Karpas-422 (cell line): ENCODE results near the gene BUB1. TPM values are rescaled to one million over a fixed set of nuclear protein-coding genes. Genes with fewer than 3 reads are reported as not detected.
"Not testable (repeated sequence)": the region's sequence is repeated elsewhere in the genome, so short reads cannot be mapped to it uniquely, and the experiment has no call there.

Experiments used
- DNase-seq: peaks from one replicate; pipeline ENCODE4 v3.0.0-alpha.2; 2015
- H2AFZ ChIP-seq: fragments of 200-600 bp; sonication (generic); 2 replicates; pipeline ENCODE4 v1.6.1; 2014; ENCODE audit warnings: antibody characterized with exemption, low read length, mixed read lengths
- H3K27ac ChIP-seq: fragments of 200-600 bp; sonication (generic); 2 replicates; pipeline ENCODE4 v1.5.1; 2014; ENCODE audit warnings: mild to moderate bottlenecking, low read length, moderate library complexity
- H3K27me3 ChIP-seq: fragments of 200-600 bp; sonication (generic); 2 replicates; pipeline ENCODE4 v1.6.1; 2014; ENCODE audit warnings: low read length, mixed read lengths
- H3K36me3 ChIP-seq: fragments of 200-600 bp; sonication (generic); 2 replicates; pipeline ENCODE4 v1.6.1; 2014; ENCODE audit warnings: low read length, mixed read lengths; ENCODE audit not compliant: insufficient read depth
- H3K4me1 ChIP-seq: fragments of 200-600 bp; sonication (generic); 2 replicates; pipeline ENCODE4 v1.6.1; 2014; ENCODE audit warnings: mild to moderate bottlenecking, low read length, mixed read lengths
- H3K4me2 ChIP-seq: fragments of 200-600 bp; sonication (generic); 2 replicates; pipeline ENCODE4 v1.6.1; 2014; ENCODE audit warnings: low read length, low read depth, mild to moderate bottlenecking; ENCODE audit not compliant: poor library complexity, severe bottlenecking
- H3K4me3 ChIP-seq: fragments of 200-600 bp; sonication (generic); 2 replicates; pipeline ENCODE4 v1.5.1; 2014; ENCODE audit warnings: mild to moderate bottlenecking, antibody characterized with exemption, low read length, mixed read lengths
- H3K79me2 ChIP-seq: fragments of 200-600 bp; sonication (generic); 2 replicates; pipeline ENCODE4 v1.6.1; 2014; ENCODE audit warnings: mild to moderate bottlenecking, low read length, mixed read lengths
- H3K9ac ChIP-seq: fragments of 200-600 bp; sonication (generic); 2 replicates; pipeline ENCODE4 v1.6.0; 2014; ENCODE audit warnings: low read length
- H3K9me2 ChIP-seq: fragments of 200-600 bp; sonication (generic), shearing (Covaris generic); replicated peaks from 2 replicates; pipeline ENCODE4 v1.6.0; 2014; ENCODE audit warnings: mild to moderate bottlenecking, low read length, moderate library complexity; ENCODE audit not compliant: insufficient read depth
- H3K9me3 ChIP-seq: fragments of 300-700, 200-600 bp; sonication (generic); 2 replicates; pipeline ENCODE4 v1.6.1; 2014; ENCODE audit warnings: low read length, mixed read lengths
- H4K20me1 ChIP-seq: fragments of 200-600 bp; sonication (generic); 2 replicates; pipeline ENCODE4 v1.6.1; 2014; ENCODE audit warnings: mild to moderate bottlenecking, antibody characterized with exemption, low read length, low read depth; ENCODE audit not compliant: insufficient read depth
- total RNA-seq: library from RNA; depleted of rRNA; stranded (reverse); fragments of >200 nt; shearing (Covaris generic); gene quantifications from 2 replicates; pipeline ENCODE4 v1.2.3, GENCODE V29; 2014; ENCODE audit warnings: low replicate concordance

Gene BUB1
- total RNA-seq, 1 experiment from 2014 or later, result 60.9 TPM

DNA sequence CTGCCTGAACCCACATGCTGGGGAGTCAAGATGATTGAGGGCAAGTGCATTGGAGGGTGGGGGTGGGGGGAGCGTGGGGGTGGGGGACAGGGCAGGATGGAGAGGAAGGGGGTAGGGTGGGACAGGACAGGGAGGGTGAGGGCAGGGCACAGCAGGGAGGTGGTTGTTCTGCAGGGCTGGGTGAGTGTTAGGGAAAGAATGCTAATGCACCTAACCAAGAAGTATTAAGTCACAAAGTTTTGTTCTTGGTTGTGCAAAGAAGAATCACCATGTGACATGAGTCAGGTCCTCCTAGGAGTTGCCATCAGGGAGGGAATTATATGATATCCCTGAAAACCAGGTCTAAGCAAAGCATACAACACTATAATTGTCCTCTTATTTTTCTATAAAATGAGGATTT is 63.9 kb downstream of the BUB1 start:
- not testable (repeated sequence) for H3K4me2 ChIP-seq, DNase-seq, H3K9ac ChIP-seq, H3K9me3 ChIP-seq, H2AFZ ChIP-seq, H3K9me2 ChIP-seq, H4K20me1 ChIP-seq, H3K36me3 ChIP-seq, H3K4me1 ChIP-seq, H3K4me3 ChIP-seq, H3K27ac ChIP-seq, H3K27me3 ChIP-seq, H3K79me2 ChIP-seq

DNA sequence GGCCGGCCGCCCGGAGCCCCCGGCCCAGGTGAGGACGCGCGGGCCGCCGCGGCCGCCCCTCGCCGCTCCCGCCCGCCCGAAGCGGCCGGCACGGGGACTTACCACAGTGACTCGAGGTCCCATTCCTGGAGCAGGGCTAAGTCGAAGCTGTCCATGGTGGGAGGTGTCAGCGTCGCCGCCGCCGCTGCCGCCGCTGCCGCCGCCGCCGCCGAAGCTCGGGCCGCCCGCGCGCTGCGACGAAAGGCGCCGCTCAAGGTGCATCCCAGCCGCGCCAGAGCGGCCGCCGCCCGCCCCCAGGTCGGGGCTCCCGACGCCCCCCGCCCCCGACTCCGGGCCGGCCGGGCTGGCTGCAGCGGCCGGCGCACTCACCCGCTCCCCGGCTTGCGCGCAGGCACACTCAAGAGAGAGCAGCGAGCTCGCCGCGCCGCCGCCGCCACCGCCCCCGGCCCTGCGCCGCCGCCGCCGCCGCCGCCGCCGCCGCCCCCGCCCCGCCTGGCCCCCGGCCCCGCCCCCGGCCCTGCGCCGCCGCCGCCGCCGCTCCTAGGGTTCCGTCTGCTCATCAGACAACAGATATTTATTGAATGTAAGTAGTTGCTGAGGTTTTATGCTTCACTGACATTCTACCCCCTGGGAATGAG is 67.1 kb downstream of the BUB1 start:
- not testable (repeated sequence) for H3K4me3 ChIP-seq, H3K9ac ChIP-seq, DNase-seq, H3K27me3 ChIP-seq, H3K4me2 ChIP-seq, H3K79me2 ChIP-seq, H3K9me3 ChIP-seq, H3K4me1 ChIP-seq, H3K36me3 ChIP-seq, H3K9me2 ChIP-seq, H4K20me1 ChIP-seq, H2AFZ ChIP-seq, H3K27ac ChIP-seq

DNA sequence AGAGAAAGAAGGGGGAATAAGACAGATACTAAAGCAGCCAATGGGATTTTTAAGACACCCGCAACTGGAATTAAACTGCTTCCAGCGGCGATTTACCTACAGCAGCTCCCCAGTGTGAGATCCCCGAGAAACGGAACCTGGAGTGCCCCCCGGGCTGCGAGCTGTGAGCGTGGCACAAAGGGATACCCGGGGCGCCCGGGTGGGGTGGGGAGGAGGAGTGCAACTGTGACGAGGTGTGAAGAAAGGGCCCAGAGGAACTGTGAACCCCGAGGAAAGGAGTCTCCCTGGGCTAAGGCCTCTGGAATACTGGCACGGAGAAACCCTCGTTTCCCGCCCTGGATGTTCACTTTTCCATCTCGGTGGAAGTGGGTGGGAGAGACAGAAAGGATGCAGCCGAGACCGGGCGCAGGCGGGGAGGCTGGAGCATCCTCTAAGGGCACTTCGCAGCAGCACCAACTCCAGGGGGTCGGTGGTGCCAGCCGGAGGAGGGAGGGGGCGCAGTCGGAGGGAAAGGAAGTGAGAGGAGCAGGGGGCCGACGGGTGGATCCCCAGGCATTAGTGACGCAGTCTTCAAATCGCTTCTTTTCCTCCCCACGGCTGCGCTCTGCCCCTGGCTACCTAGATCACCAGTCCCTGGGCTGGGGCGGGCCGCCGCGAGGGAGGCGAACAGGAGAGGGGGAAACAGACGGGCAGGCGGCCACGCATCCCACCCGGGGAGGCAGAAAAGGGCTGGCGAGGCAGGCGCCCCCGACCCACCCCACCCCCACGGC is 67.8 kb downstream of the BUB1 start:
- H3K27me3 ChIP-seq, H3K79me2 ChIP-seq, H3K4me2 ChIP-seq, H3K9me3 ChIP-seq, H4K20me1 ChIP-seq, H3K36me3 ChIP-seq, DNase-seq, H3K9me2 ChIP-seq, H2AFZ ChIP-seq, H3K27ac ChIP-seq, H3K4me1 ChIP-seq, H3K4me3 ChIP-seq, H3K9ac ChIP-seq: not testable (repeated sequence)

DNA sequence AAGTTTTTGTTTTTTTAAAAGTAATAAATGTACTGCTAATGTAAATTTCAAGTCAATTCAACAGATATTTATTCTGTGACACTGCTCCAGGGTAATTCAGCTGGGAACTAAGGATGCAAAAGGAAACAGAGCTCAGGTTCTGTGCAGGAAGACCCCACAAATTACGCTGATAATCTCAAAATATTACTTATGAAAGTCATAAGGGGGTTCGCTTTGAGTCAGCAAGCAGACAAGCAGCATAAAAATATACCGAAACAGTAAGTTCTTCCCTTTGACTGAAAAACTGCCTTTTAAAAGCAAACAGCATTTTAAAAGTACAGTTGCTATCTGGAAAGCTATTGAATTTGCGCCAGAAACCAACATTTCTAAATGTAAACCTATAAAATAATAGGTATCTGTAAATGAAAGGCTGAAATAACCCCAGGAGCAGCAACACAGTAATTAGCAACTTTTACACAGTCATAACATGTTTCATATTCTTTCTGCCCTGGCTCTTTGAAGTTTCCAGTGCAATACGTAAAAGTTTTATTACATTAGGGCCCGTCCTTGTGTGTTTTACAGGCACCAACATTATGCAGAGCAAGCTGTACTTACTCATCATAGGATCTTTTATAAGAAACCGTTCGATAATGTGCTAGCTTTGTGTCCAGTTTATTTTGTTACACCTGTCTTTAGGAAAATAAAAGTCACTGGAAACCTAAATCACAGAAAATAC is 68.9 kb downstream of the BUB1 start:
- H3K4me3 ChIP-seq, H2AFZ ChIP-seq, H3K9me3 ChIP-seq, H3K79me2 ChIP-seq, H3K4me2 ChIP-seq, H3K9me2 ChIP-seq, H4K20me1 ChIP-seq, H3K27me3 ChIP-seq, DNase-seq, H3K4me1 ChIP-seq, H3K9ac ChIP-seq, H3K27ac ChIP-seq, H3K36me3 ChIP-seq: not testable (repeated sequence)

DNA sequence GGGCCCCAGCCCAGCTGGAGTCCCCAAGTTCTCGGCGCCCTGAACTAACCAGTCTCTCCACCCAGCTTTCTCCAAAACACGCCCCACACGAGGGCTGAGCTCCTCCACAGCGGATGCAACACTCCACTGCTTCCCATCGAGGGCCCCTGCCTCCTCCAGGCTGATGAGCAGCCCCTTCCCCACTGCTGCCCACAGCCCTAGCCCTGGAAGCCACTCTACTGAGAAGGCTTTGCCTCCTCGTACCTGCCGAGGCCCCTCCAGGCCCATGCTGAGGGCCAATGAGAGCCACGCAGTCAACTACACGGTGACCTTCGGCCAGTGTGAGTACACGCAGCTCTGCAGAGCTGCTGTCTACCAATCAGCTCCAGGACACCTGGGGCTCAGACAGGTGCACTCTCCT is 72.8 kb downstream of the BUB1 start:
- not testable (repeated sequence) for H3K4me2 ChIP-seq, DNase-seq, H3K36me3 ChIP-seq, H3K9me2 ChIP-seq, H3K9ac ChIP-seq, H3K9me3 ChIP-seq, H3K27ac ChIP-seq, H2AFZ ChIP-seq, H4K20me1 ChIP-seq, H3K4me3 ChIP-seq, H3K79me2 ChIP-seq, H3K27me3 ChIP-seq, H3K4me1 ChIP-seq

DNA sequence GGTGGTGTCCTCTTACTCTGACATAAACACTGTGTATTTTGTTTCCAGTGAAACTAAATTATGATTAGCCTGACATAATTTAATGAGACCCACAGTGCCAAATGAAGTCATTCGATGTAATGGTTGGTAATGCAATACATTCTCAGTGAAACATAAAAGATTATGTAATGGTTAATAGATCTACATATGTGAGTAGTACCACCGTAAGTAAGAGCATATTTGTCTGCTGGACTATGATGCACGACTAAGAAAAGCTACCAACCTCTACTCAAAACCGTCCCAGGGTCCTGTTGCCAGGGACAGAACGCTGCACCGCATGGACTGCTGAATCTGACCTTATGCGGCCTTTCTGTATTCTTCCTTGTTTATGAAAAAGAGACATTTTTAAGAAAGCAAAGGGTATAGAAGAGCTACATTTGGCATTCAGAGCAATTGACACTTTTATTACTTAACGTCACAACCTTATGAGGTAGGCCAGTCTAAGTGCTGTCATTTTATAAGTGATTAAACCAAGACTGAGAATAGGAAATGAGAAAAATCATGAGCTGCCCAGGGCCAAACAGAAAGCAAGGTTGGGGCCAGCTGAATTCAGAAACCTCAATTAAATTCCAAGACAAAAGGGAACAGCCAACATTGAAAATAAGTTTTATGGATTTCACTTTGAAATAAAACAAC is 73.8 kb downstream of the BUB1 start:
- not testable (repeated sequence) for H3K4me2 ChIP-seq, H3K9me2 ChIP-seq, DNase-seq, H3K4me3 ChIP-seq, H3K79me2 ChIP-seq, H2AFZ ChIP-seq, H4K20me1 ChIP-seq, H3K9ac ChIP-seq, H3K36me3 ChIP-seq, H3K9me3 ChIP-seq, H3K4me1 ChIP-seq, H3K27ac ChIP-seq, H3K27me3 ChIP-seq

DNA sequence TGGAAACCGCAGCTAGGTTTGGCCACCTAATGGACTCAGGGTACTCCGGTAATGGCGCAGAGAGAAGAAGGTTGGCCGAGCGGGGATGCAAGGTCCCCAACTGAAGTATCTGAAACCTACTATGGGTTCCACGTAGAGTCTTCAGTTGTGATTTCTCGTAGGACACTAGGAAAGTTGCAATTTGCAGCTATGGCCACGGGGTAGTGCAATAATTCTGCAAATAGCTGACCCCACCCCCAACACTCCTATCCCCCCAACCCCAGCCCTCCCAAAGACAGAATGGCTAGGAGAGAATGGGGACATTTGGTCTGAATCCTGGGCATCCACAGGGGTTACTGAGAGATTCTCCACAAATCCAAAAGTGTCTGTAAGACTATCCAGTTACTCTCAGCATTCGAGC is 75.7 kb downstream of the BUB1 start:
- H3K27ac ChIP-seq, H3K9me3 ChIP-seq, H3K79me2 ChIP-seq, H3K4me2 ChIP-seq, H3K36me3 ChIP-seq, H3K4me1 ChIP-seq, H3K9ac ChIP-seq, H3K4me3 ChIP-seq, DNase-seq, H2AFZ ChIP-seq, H4K20me1 ChIP-seq, H3K9me2 ChIP-seq, H3K27me3 ChIP-seq: not testable (repeated sequence)

DNA sequence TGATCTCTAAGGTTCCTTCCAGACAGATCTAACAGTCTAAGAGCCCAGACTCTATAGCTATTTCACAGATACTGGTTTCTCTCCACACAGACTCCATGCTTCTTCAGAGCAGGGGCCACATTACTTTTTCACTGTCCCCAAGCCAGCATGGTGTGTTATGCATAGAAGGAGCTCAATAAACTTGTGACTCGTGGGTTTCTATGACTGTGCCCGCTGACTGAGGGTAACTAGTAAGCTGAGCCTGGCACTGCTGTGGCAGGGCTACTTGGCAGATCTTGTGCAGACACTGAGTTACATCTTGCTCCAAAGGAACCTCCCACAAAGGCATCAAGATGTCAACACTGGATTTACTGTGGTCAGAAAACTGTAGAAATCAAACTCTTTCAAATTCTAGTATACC is 85.9 kb downstream of the BUB1 start:
- not testable (repeated sequence) for H3K9ac ChIP-seq, H3K9me3 ChIP-seq, H4K20me1 ChIP-seq, H3K79me2 ChIP-seq, H3K4me3 ChIP-seq, H2AFZ ChIP-seq, H3K4me1 ChIP-seq, H3K27ac ChIP-seq, DNase-seq, H3K4me2 ChIP-seq, H3K36me3 ChIP-seq, H3K27me3 ChIP-seq, H3K9me2 ChIP-seq
